H9 (cell line): ENCODE results near the gene NOG. TPM values are rescaled to one million over a fixed set of nuclear protein-coding genes. Genes with fewer than 3 reads are reported as not detected.

Source experiments
- DNase-seq: peaks from one replicate; pipeline ENCODE4 v3.0.0-alpha.2; 2017
- H2AFZ ChIP-seq: one replicate; pipeline ENCODE4 v1.6.1; 2013; ENCODE audit warnings: mild to moderate bottlenecking, low read length, control low read depth, moderate library complexity
- H2AK5ac ChIP-seq: 2 replicates; pipeline ENCODE4 v1.6.1; 2013; ENCODE audit warnings: low read length, control low read depth, mixed read lengths; ENCODE audit not compliant: insufficient read length
- H2BK120ac ChIP-seq: one replicate; pipeline ENCODE4 v1.6.1; 2013; ENCODE audit warnings: low read depth, mild to moderate bottlenecking, low read length, control low read depth, inconsistent platforms; ENCODE audit not compliant: poor library complexity, severe bottlenecking
- H2BK12ac ChIP-seq: 2 replicates; pipeline ENCODE4 v1.6.1; 2013; ENCODE audit warnings: low read length, control low read depth, mixed read lengths, low read depth; ENCODE audit not compliant: insufficient read length
- H2BK15ac ChIP-seq: 2 replicates; pipeline ENCODE4 v1.6.1; 2013; ENCODE audit warnings: low read depth, low read length, control low read depth
- H2BK20ac ChIP-seq: one replicate; pipeline ENCODE4 v1.6.1; 2013; ENCODE audit warnings: low read depth, mild to moderate bottlenecking, low read length, control low read depth, inconsistent platforms; ENCODE audit not compliant: poor library complexity, severe bottlenecking
- H2BK5ac ChIP-seq: 2 replicates; pipeline ENCODE4 v1.6.1; 2013; ENCODE audit warnings: low read length, control low read depth, mixed read lengths; ENCODE audit not compliant: insufficient read length
- H3K14ac ChIP-seq: 2 replicates; pipeline ENCODE4 v1.6.1; 2013; ENCODE audit warnings: low read length, control low read depth; ENCODE audit not compliant: insufficient read depth
- H3K18ac ChIP-seq: 2 replicates; pipeline ENCODE4 v1.6.1; 2013; ENCODE audit warnings: low read depth, mild to moderate bottlenecking, mixed read lengths, low read length, control low read depth; ENCODE audit not compliant: insufficient read length
- H3K23ac ChIP-seq: 2 replicates; pipeline ENCODE4 v1.6.1; 2013; ENCODE audit warnings: low read length, control low read depth, mixed read lengths, low read depth; ENCODE audit not compliant: insufficient read length
- H3K23me2 ChIP-seq: 2 replicates; pipeline ENCODE4 v1.6.1; 2013; ENCODE audit warnings: low read depth, mild to moderate bottlenecking, mixed read lengths, low read length, control low read depth; ENCODE audit not compliant: insufficient read length, poor library complexity, severe bottlenecking
- H3K27ac ChIP-seq: 2 replicates; pipeline ENCODE4 v1.5.1; 2013; ENCODE audit warnings: low read length, control low read depth, mixed read lengths, low read depth; ENCODE audit not compliant: insufficient read length
- H3K27me3 ChIP-seq: 2 replicates; pipeline ENCODE4 v1.6.1; 2013; ENCODE audit warnings: low read length, control low read depth, inconsistent platforms; ENCODE audit not compliant: insufficient read depth
- H3K4ac ChIP-seq: 2 replicates; pipeline ENCODE4 v1.6.1; 2013; ENCODE audit warnings: low read depth, mild to moderate bottlenecking, control low read depth, inconsistent platforms, low read length, moderate library complexity
- H3K4me1 ChIP-seq: 2 replicates; pipeline ENCODE4 v1.6.1; 2013; ENCODE audit warnings: low read length, control low read depth, inconsistent platforms; ENCODE audit not compliant: insufficient read depth
- H3K4me2 ChIP-seq: 2 replicates; pipeline ENCODE4 v1.6.1; 2013; ENCODE audit warnings: low read length, control low read depth, mixed read lengths; ENCODE audit not compliant: insufficient read length, insufficient read depth
- H3K56ac ChIP-seq: 2 replicates; pipeline ENCODE4 v1.6.1; 2013; ENCODE audit warnings: low read depth, mild to moderate bottlenecking, mixed read lengths, low read length, control low read depth; ENCODE audit not compliant: insufficient read length
- H3K79me1 ChIP-seq: 2 replicates; pipeline ENCODE4 v1.6.1; 2013; ENCODE audit warnings: low read depth, mild to moderate bottlenecking, moderate library complexity, low read length, control low read depth, inconsistent platforms; ENCODE audit not compliant: insufficient read depth, poor library complexity, severe bottlenecking
- H3K79me2 ChIP-seq: 2 replicates; pipeline ENCODE4 v1.6.1; 2013; ENCODE audit warnings: low read length, control low read depth, inconsistent platforms; ENCODE audit not compliant: insufficient read depth
- H3K9ac ChIP-seq: 2 replicates; pipeline ENCODE4 v1.6.1; 2013; ENCODE audit warnings: low read length, control low read depth, mixed read lengths; ENCODE audit not compliant: insufficient read length; ENCODE audit errors: extremely low read depth
- H3K9me3 ChIP-seq: one replicate; pipeline ENCODE4 v1.6.1; 2013; ENCODE audit warnings: low read depth, low read length, inconsistent platforms; ENCODE audit not compliant: control insufficient read depth
- H3T11ph ChIP-seq: one replicate; pipeline ENCODE4 v1.6.1; 2013; ENCODE audit warnings: mild to moderate bottlenecking, low read length, control low read depth, inconsistent platforms
- H4K20me1 ChIP-seq: one replicate; pipeline ENCODE4 v1.6.1; 2013; ENCODE audit not compliant: control insufficient read depth, insufficient read length, insufficient read depth
- H4K5ac ChIP-seq: 2 replicates; pipeline ENCODE4 v1.6.1; 2013; ENCODE audit warnings: low read depth, mild to moderate bottlenecking, mixed read lengths, low read length, control low read depth; ENCODE audit not compliant: insufficient read length
- H4K8ac ChIP-seq: replicated peaks from 2 replicates; pipeline ENCODE4 v1.6.1; 2013; ENCODE audit warnings: low read length, control low read depth, mixed read lengths, low read depth; ENCODE audit not compliant: insufficient read length
- H4K91ac ChIP-seq: 2 replicates; pipeline ENCODE4 v1.6.1; 2013; ENCODE audit warnings: low read depth, mild to moderate bottlenecking, moderate library complexity, mixed read lengths, low read length, control low read depth; ENCODE audit not compliant: insufficient read length
- H3K27ac Mint-ChIP-seq, 3 experiments: 2 replicates in 2 of 3; 3 replicates in 1 of 3; pipeline ENCODE4 v1.8.0; 2020 to 2021; ENCODE audit warnings: mixed read lengths in 3 of 3, mild to moderate bottlenecking in 1 of 3, moderate library complexity in 1 of 3
- H3K27me3 Mint-ChIP-seq: 2 replicates; pipeline ENCODE4 v1.8.0; 2021; ENCODE audit warnings: low read depth, mild to moderate bottlenecking, moderate library complexity, mixed read lengths
- H3K36me3 Mint-ChIP-seq, 3 experiments: 2 replicates in 2 of 3; 3 replicates in 1 of 3; pipeline ENCODE4 v1.8.0; 2020 to 2021; ENCODE audit warnings: low read depth in 3 of 3, mixed read lengths in 3 of 3; ENCODE audit not compliant: insufficient read depth in 1 of 3
- H3K4me1 Mint-ChIP-seq, 2 experiments: 2 replicates each; pipeline ENCODE4 v1.8.0; 2020; ENCODE audit warnings: mixed read lengths in 2 of 2
- H3K4me3 Mint-ChIP-seq, 2 experiments: 2 replicates in 1 of 2; 3 replicates in 1 of 2; pipeline ENCODE4 v1.8.0; 2020 to 2021; ENCODE audit warnings: mild to moderate bottlenecking in 2 of 2, mixed read lengths in 2 of 2, moderate library complexity in 1 of 2
- H3K9me3 Mint-ChIP-seq, 2 experiments: 2 replicates in 1 of 2; 3 replicates in 1 of 2; pipeline ENCODE4 v1.8.0; 2020; ENCODE audit warnings: mild to moderate bottlenecking in 2 of 2, mixed read lengths in 2 of 2, moderate library complexity in 1 of 2
- CTCF ChIP-seq: fragments of 200-600 bp; sonication (generic); conservative IDR thresholded peaks from 3 replicates; pipeline ENCODE4 v1.8.0; 2021; ENCODE audit warnings: antibody characterized with exemption, mild to moderate bottlenecking
- WGBS: extraction: QIAGEN DNeasy Blood & Tissue Kit; methylation state at CpG from one replicate; pipeline ENCODE4 v1.1.7; 2013; ENCODE audit warnings: missing lambda C conversion rate, low lambda C conversion rate, mixed read lengths; ENCODE audit not compliant: insufficient read length; ENCODE audit errors: extremely low coverage; 5-methylcytosine and 5-hydroxymethylcytosine counted together
- total RNA-seq: library from RNA; stranded (reverse); gene quantifications from 2 replicates; pipeline ENCODE4 v1.2.1, GENCODE V29; 2021

NOG gene
- total RNA-seq, 1 experiment from 2014 or later, result not detected

GRCh38 chr17:56608944-56609343 lies 15.4 kb downstream of the NOG start:
- Mint-ChIP-seq H3K4me1 (peaks cover 4% of the 10 kb centered on the region in 2 experiments; a peak in 2 of 4 replicates), H3K27me3 (peaks cover 33% of the 10 kb centered on the region), H3K27ac (no peak overlapping the region), H3K4me3 (no peak overlapping the region), H3K9me3 (no peaks in the 10 kb centered on the region), H3K36me3 (no peaks in the 10 kb centered on the region)
- Histone ChIP-seq H2BK120ac (no peak overlapping the region), H2AK5ac (no peak overlapping the region), H2BK12ac (no peak overlapping the region), H3K56ac (no peak overlapping the region), H3K27ac (no peak overlapping the region), H4K91ac (no peak overlapping the region), H2BK20ac (no peak overlapping the region), H3K23ac (no peak overlapping the region), H2AFZ (no peak overlapping the region), H3K4ac (no peak overlapping the region), H3K4me2 (no peak overlapping the region), H3K18ac (no peak overlapping the region), H3K4me1 (no peaks in the 10 kb centered on the region), H2BK15ac (no peak overlapping the region), H4K8ac (no peak overlapping the region), H3K14ac (no peak overlapping the region), H2BK5ac (no peak overlapping the region), H3K79me1 (no peaks in the 10 kb centered on the region), H4K20me1 (no peaks in the 10 kb centered on the region), H3T11ph (no peak overlapping the region), H3K23me2 (no peaks in the 10 kb centered on the region), H3K27me3 (no peaks in the 10 kb centered on the region), H3K79me2 (no peaks in the 10 kb centered on the region), H4K5ac (no peak overlapping the region), H3K9me3 (no peaks in the 10 kb centered on the region), H3K9ac (no peak overlapping the region)
- no peak for DNase-seq
- WGBS, result no CpG with 5 or more reads among the region's 4 CpGs
- TF ChIP-seq CTCF, result no peak
